Peyer's patch (tissue), 4 donors: Measurements from ENCODE around the gene HTT.

ENCODE experiments used
- CTCF ChIP-seq, 6 experiments: fragments of 450-650 bp in 4 of 6; fragments of 200-600 bp in 2 of 6; sonication (generic) in 1 of 6; IDR thresholded peaks; one replicate each; pipeline ENCODE4 v1.5.1; 2017 to 2019; ENCODE audit warnings: antibody characterized with exemption in 6 of 6, mild to moderate bottlenecking in 3 of 6, moderate library complexity in 1 of 6
- POLR2A ChIP-seq, 2 donors: fragments of 450-650 bp; IDR thresholded peaks; one replicate each; pipeline ENCODE4 v1.5.1; 2017; ENCODE audit warnings: antibody characterized with exemption in 2 of 2, mild to moderate bottlenecking in 2 of 2, moderate library complexity in 2 of 2

GRCh38 chr4:3083732-3084131 is 9.3 kb downstream of the HTT start:
- TF ChIP-seq CTCF (IDR thresholded peaks at IDR 0.05) (no peak), POLR2A (IDR thresholded peaks at IDR 0.05) (no peak)
